IMR-90 (cell line): ENCODE results near the gene C5AR1. TPM values are rescaled to one million over a fixed set of nuclear protein-coding genes. Genes with fewer than 3 reads are reported as not detected.

Experiments
- ATAC-seq: fragments of 200-7000 bp; cut with Tn5 transposase; 2 replicates; pipeline ENCODE4 v1.9.1; 2020; ENCODE audit warnings: low read depth, mild to moderate bottlenecking, moderate library complexity
- BruUV-seq: library from RNA; stranded (reverse); fragments of 400-500 nt; replicated peaks from 2 replicates; lab custom pipeline; 2021; lab: Mats Ljungman, UMichigan
- CTCF ChIA-PET: fragments of 300-600 bp; formaldehyde crosslinking; extraction: SDS; loops from one replicate; lab custom pipeline; 2021; ENCODE audit warnings: antibody characterized with exemption; lab: Yijun Ruan, JAX
- POLR2A ChIA-PET: fragments of 300-600 bp; sonication (Branson Sonifier 250); formaldehyde crosslinking; loops from one replicate; lab custom pipeline; 2022; ENCODE audit warnings: antibody characterized with exemption; ENCODE audit not compliant: unreplicated experiment; lab: Charles Lee
- DNase-seq: peaks from one replicate; pipeline ENCODE4 v3.0.0; 2013
- H2AFZ ChIP-seq: replicated peaks from 2 replicates; pipeline ENCODE3; 2013; ENCODE audit warnings: low read length, mild to moderate bottlenecking; ENCODE audit not compliant: poor library complexity
- H2AK5ac ChIP-seq: 2 replicates; pipeline ENCODE4 v1.6.1; 2013; ENCODE audit warnings: low read depth, low read length, inconsistent platforms
- H2AK9ac ChIP-seq: replicated peaks from 2 replicates; pipeline ENCODE3; 2013; ENCODE audit warnings: mild to moderate bottlenecking, low read depth, low read length, moderate library complexity; ENCODE audit not compliant: poor library complexity
- H2BK120ac ChIP-seq: 2 replicates; pipeline ENCODE4 v1.6.1; 2013; ENCODE audit warnings: low read depth, low read length, inconsistent platforms
- H2BK15ac ChIP-seq: 3 replicates; pipeline ENCODE4 v1.6.1; 2013; ENCODE audit warnings: low read depth, low read length, inconsistent platforms
- H2BK20ac ChIP-seq: 2 replicates; pipeline ENCODE4 v1.6.1; 2013; ENCODE audit warnings: low read depth, mild to moderate bottlenecking, inconsistent platforms, low read length, moderate library complexity
- H2BK5ac ChIP-seq: 2 replicates; pipeline ENCODE4 v1.6.1; 2013; ENCODE audit warnings: mild to moderate bottlenecking, low read depth, low read length, inconsistent platforms; ENCODE audit not compliant: poor library complexity, severe bottlenecking
- H3K14ac ChIP-seq: replicated peaks from 2 replicates; pipeline ENCODE4 v1.6.1; 2013; ENCODE audit warnings: low read depth, low read length, inconsistent platforms
- H3K18ac ChIP-seq: 2 replicates; pipeline ENCODE4 v1.6.1; 2013; ENCODE audit warnings: low read depth, low read length, control low read depth
- H3K23ac ChIP-seq: 2 replicates; pipeline ENCODE4 v1.6.1; 2013; ENCODE audit warnings: low read depth, low read length, inconsistent platforms
- H3K27ac ChIP-seq: 2 replicates; pipeline ENCODE4 v1.5.1; 2013; ENCODE audit warnings: mild to moderate bottlenecking, control low read depth, low read length; ENCODE audit not compliant: insufficient read depth
- H3K27me3 ChIP-seq: 2 replicates; pipeline ENCODE4 v1.6.1; 2013; ENCODE audit warnings: low read length; ENCODE audit not compliant: control insufficient read depth, insufficient read depth
- H3K36me3 ChIP-seq: 2 replicates; pipeline ENCODE4 v1.6.1; 2013; ENCODE audit warnings: low read length, mixed read lengths; ENCODE audit not compliant: control insufficient read depth, insufficient read depth
- H3K4ac ChIP-seq: 2 replicates; pipeline ENCODE4 v1.6.1; 2013; ENCODE audit warnings: low read depth, low read length, inconsistent platforms
- H3K4me1 ChIP-seq: 2 replicates; pipeline ENCODE4 v1.6.1; 2013; ENCODE audit warnings: low read length, mixed read lengths; ENCODE audit not compliant: control insufficient read depth, insufficient read depth
- H3K4me2 ChIP-seq: 2 replicates; pipeline ENCODE4 v1.6.1; 2013; ENCODE audit warnings: low read depth, mild to moderate bottlenecking, control low read depth, low read length, moderate library complexity
- H3K4me3 ChIP-seq: 2 replicates; pipeline ENCODE4 v1.5.1; 2013; ENCODE audit warnings: low read depth, mild to moderate bottlenecking, control low read depth, low read length, moderate library complexity; ENCODE audit not compliant: insufficient read depth
- H3K56ac ChIP-seq: 2 replicates; pipeline ENCODE4 v1.6.1; 2013; ENCODE audit warnings: low read length, inconsistent platforms; ENCODE audit not compliant: insufficient read depth; ENCODE audit errors: extremely low read depth
- H3K79me1 ChIP-seq, 2 experiments: 2 replicates each; pipeline ENCODE4 v1.6.1; 2013; ENCODE audit warnings: low read length in 2 of 2, inconsistent platforms in 1 of 2, low read depth in 1 of 2
- H3K9ac ChIP-seq: 2 replicates; pipeline ENCODE4 v1.6.1; 2013; ENCODE audit warnings: low read depth, low read length, control low read depth
- H3K9me1 ChIP-seq: 2 replicates; pipeline ENCODE4 v1.6.1; 2013; ENCODE audit warnings: low read length, inconsistent platforms; ENCODE audit not compliant: insufficient read depth
- H3K9me3 ChIP-seq: 2 replicates; pipeline ENCODE4 v1.6.1; 2013; ENCODE audit warnings: low read length; ENCODE audit not compliant: control insufficient read depth, insufficient read depth
- H4K20me1 ChIP-seq: 2 replicates; pipeline ENCODE4 v1.6.1; 2013; ENCODE audit warnings: low read length, inconsistent platforms; ENCODE audit not compliant: insufficient read depth
- H4K5ac ChIP-seq: 2 replicates; pipeline ENCODE4 v1.6.1; 2013; ENCODE audit warnings: mild to moderate bottlenecking, low read depth, low read length, control low read depth
- H4K8ac ChIP-seq, 2 experiments: 2 replicates each; pipeline ENCODE4 v1.6.1; 2013; ENCODE audit warnings: low read depth in 2 of 2, low read length in 2 of 2, control low read depth in 1 of 2, inconsistent platforms in 1 of 2
- H4K91ac ChIP-seq: 2 replicates; pipeline ENCODE4 v1.6.1; 2013; ENCODE audit warnings: low read depth, low read length, inconsistent platforms; ENCODE audit not compliant: insufficient read depth
- CHD1 ChIP-seq: IDR thresholded peaks from 2 replicates; pipeline ENCODE4 v1.6.1; 2012; ENCODE audit warnings: low read depth, low read length, improper control_type of control experiment
- MAZ ChIP-seq: IDR thresholded peaks from 2 replicates; pipeline ENCODE4 v1.6.1; 2012; ENCODE audit warnings: low read depth, mild to moderate bottlenecking, low read length, improper control_type of control experiment, moderate library complexity, borderline replicate concordance
- RAD21 ChIP-seq: IDR thresholded peaks from 2 replicates; pipeline ENCODE4 v1.6.1; 2012; ENCODE audit warnings: low read length, improper control_type of control experiment
- RFX5 ChIP-seq: IDR thresholded peaks from 2 replicates; pipeline ENCODE4 v1.8.0; 2012; ENCODE audit warnings: low read depth, mild to moderate bottlenecking, low read length, moderate library complexity
- WGBS, 2 experiments: methylation state at CpG; one replicate each; pipeline versions ENCODE4 v1.1.5 to v1.1.7; 2013; ENCODE audit warnings: missing lambda C conversion rate in 2 of 2; ENCODE audit not compliant: insufficient read length in 1 of 2; ENCODE audit errors: extremely low coverage in 2 of 2; 5-methylcytosine and 5-hydroxymethylcytosine counted together
- dilution Hi-C: fragments of 300-500 bp; cut with HindIII; formaldehyde crosslinking; loops from one replicate; pipeline ENCODE4 v1.14.3; 2018; ENCODE audit warnings: low sequenced_read_pairs; ENCODE audit not compliant: unreplicated experiment
- in situ Hi-C: fragments of 300-500 bp; cut with MboI; formaldehyde crosslinking; loops from 3 replicates; pipeline ENCODE4 v1.14.3; 2019; ENCODE audit warnings: low sequenced_read_pairs, inconsistent platforms, mixed read lengths
- intact Hi-C: fragments of 100-400 bp; cut with micrococcal nuclease; formaldehyde crosslinking; loops from 2 replicates; pipeline ENCODE4 v1.10.0; 2022
- polyA plus RNA-seq, 3 experiments: library from polyadenylated mRNA; depleted of rRNA; stranded (reverse); fragments of >200 nt; gene quantifications; 2 replicates each; pipeline ENCODE4 v1.2.3, GENCODE V29; 2012; ENCODE audit warnings: low replicate concordance in 1 of 3
- total RNA-seq: library from RNA; depleted of rRNA; stranded (reverse); fragments of >200 nt; gene quantifications from 2 replicates; pipeline ENCODE4 v1.2.3, GENCODE V29; 2012
- TF ChIP-seq, protein P1 (sequence below): fragments of 150-350 bp; IDR thresholded peaks from 2 replicates; pipeline ENCODE4 v1.6.1; 2017; ENCODE audit warnings: mild to moderate bottlenecking, antibody characterized with exemption, low read length, low read depth

C5AR1 gene
- total and polyA plus RNA-seq, 2 of the 4 experiments (the other 2 are of a cell fraction) = under 0.01 to 1.0 TPM

DNA sequence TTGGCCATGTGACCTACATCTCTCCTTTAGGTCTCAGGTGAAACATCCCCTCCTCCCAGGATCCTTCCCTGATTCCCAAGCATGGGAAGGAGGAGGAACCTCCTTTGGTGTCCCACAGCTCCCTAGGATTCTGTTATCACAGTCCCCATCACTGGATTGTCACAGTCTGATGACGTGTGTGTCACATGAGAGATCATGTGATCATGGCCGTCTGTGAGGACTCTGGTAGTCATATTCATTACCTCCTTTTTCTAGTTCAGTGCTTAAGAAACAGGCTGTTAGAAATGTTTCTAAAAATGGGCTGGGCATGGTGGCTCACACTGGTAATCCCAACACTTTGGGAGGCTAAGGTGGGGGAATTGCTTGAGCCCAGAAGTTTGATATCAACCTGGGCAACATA is 42.4 kb downstream of the C5AR1 start:
- Histone ChIP-seq H3K4me1 (no peaks in the 10 kb centered on the region; the same call in 1 of the 2 replicates), H3K56ac (no peak overlapping the region), H3K79me1 (peaks cover 50 to 52% of the 10 kb centered on the region in 2 experiments), H3K9me1 (peaks cover 3% of the 10 kb centered on the region; the same call in 1 of the 2 replicates), H3K14ac (no peak overlapping the region), H2AFZ (no peak overlapping the region), H3K4me3 (no peak overlapping the region), H4K20me1 (no peaks in the 10 kb centered on the region; the same call in 1 of the 2 replicates), H2BK5ac (no peak overlapping the region), H3K18ac (no peak overlapping the region), H2BK15ac (no peak overlapping the region), H3K27ac (no peak overlapping the region), H4K8ac (no peak overlapping the region), H3K27me3 (no peaks in the 10 kb centered on the region), H4K91ac (no peak overlapping the region), H2BK120ac (no peak overlapping the region), H3K9me3 (no peaks in the 10 kb centered on the region), H3K23ac (no peak overlapping the region), H3K4me2 (no peak overlapping the region), H2BK20ac (no peak overlapping the region), H3K36me3 (peaks cover 37% of the 10 kb centered on the region), H3K4ac (no peak overlapping the region), H3K9ac (no peak overlapping the region), H4K5ac (no peak overlapping the region), H2AK9ac (peak overlapping the region; percentile 50), H2AK5ac (no peak overlapping the region)
- dilution Hi-C loops = no loop called here
- TF ChIP-seq MAZ (no peak), RFX5 (no peak), CHD1 (no peak), RAD21 (no peak)
- TF ChIP-seq, protein P1, sequence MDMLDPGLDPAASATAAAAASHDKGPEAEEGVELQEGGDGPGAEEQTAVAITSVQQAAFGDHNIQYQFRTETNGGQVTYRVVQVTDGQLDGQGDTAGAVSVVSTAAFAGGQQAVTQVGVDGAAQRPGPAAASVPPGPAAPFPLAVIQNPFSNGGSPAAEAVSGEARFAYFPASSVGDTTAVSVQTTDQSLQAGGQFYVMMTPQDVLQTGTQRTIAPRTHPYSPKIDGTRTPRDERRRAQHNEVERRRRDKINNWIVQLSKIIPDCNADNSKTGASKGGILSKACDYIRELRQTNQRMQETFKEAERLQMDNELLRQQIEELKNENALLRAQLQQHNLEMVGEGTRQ = peak; percentile 11; the same call in 1 of the 2 replicates
- DNase-seq (no peak), ATAC-seq (no peak)
- no CpG with 5 or more reads among the region's 2 CpGs for WGBS, 2 experiments
- ChIA-PET CTCF (no interaction called here), POLR2A (no interaction called here)
- BruUV-seq = no TSS peak
- in situ Hi-C loops = no loop called here
- intact Hi-C loops = no loop called here
